Transverse colon (tissue), 4 donors: Measurements from ENCODE around the gene RAB3C. TPM values are rescaled to one million over a fixed set of nuclear protein-coding genes. Genes with fewer than 3 reads are reported as not detected.

Experiments used
- DNase-seq: peaks from one replicate; pipeline ENCODE4 v3.0.0-alpha.2; 2019
- H3K27ac ChIP-seq, 4 donors: fragments of 200-600 bp; sonication (generic); 2 replicates each; pipeline ENCODE4 v1.5.1; 2016 to 2018; ENCODE audit warnings: inconsistent platforms in 4 of 4
- H3K27me3 ChIP-seq: fragments of 200-600 bp; sonication (generic); 2 replicates; pipeline ENCODE4 v1.5.1; 2017; ENCODE audit warnings: inconsistent platforms
- H3K36me3 ChIP-seq, 4 donors: fragments of 200-600 bp; sonication (generic); 2 replicates each; pipeline ENCODE4 v1.5.1; 2017 to 2019; ENCODE audit warnings: inconsistent platforms in 4 of 4
- H3K4me1 ChIP-seq, 4 donors: fragments of 200-600 bp; sonication (generic); 2 replicates each; pipeline ENCODE4 v1.5.1; 2017 to 2020; ENCODE audit warnings: inconsistent platforms in 4 of 4
- H3K4me3 ChIP-seq, 4 donors: fragments of 200-600 bp; sonication (generic); 1 replicate in 1 of 4; 2 replicates in 3 of 4; pipeline versions ENCODE4 v1.5.1 to v1.6.1; 2017 to 2019; ENCODE audit warnings: inconsistent platforms in 4 of 4
- H3K9me3 ChIP-seq, 2 donors: fragments of 200-600 bp; sonication (generic); 2 replicates each; pipeline ENCODE4 v1.5.1; 2017 to 2019; ENCODE audit warnings: inconsistent platforms in 2 of 2
- EP300 ChIP-seq: sonication (generic); formaldehyde crosslinking; IDR thresholded peaks from one replicate; pipeline ENCODE4 v1.6.1; 2017; ENCODE audit warnings: antibody characterized with exemption, low read depth
- POLR2A ChIP-seq: fragments of 450-650 bp; IDR thresholded peaks from one replicate; pipeline ENCODE4 v1.6.1; 2016; ENCODE audit warnings: antibody characterized with exemption, mild to moderate bottlenecking, moderate library complexity
- POLR2AphosphoS5 ChIP-seq, 3 donors: sonication (generic); formaldehyde crosslinking; IDR thresholded peaks; one replicate each; pipeline ENCODE4 v1.6.1; 2016; ENCODE audit warnings: antibody characterized with exemption in 3 of 3
- WGBS, 2 donors: methylation state at CpG; one replicate each; pipeline ENCODE4 v1.1.5; 2018; ENCODE audit warnings: low coverage in 1 of 2; 5-methylcytosine and 5-hydroxymethylcytosine counted together
- in situ Hi-C, 4 donors: fragments of 200-750 bp; cut with MboI; loops; one replicate each; pipeline versions ENCODE4 v1.15.0 to v1.15.1; 2017; ENCODE audit warnings: low sequenced_read_pairs in 3 of 4, low pct_ligation_motif_present in 1 of 4, low pct_unique_long_range_greater_than_20kb in 1 of 4
- intact Hi-C: fragments of 100-400 bp; cut with DNase I; formaldehyde crosslinking; loops from one replicate; pipeline ENCODE4 v1.15.1; 2023; ENCODE audit warnings: low total_unique reads
- total RNA-seq, 4 donors: library from RNA; depleted of rRNA; stranded (reverse); fragments of >200 nt; gene quantifications; one replicate each; pipeline ENCODE4 v1.1.0, GENCODE V29; 2016
- TF ChIP-seq, protein P1 (sequence below), 5 experiments: fragments of 200-600 bp in 3 of 5; fragments of 450-650 bp in 2 of 5; sonication (generic) in 3 of 5; IDR thresholded peaks; 1 replicate in 2 of 5; 2 replicates in 3 of 5; pipeline ENCODE4 v1.5.1; 2016 to 2017; ENCODE audit warnings: antibody characterized with exemption in 5 of 5, inconsistent platforms in 3 of 5, mild to moderate bottlenecking in 2 of 5, moderate library complexity in 1 of 5

The RAB3C gene
- total RNA-seq, 4 donors from 2014 or later = 0.20 to 0.75 (median 0.51) TPM

DNA sequence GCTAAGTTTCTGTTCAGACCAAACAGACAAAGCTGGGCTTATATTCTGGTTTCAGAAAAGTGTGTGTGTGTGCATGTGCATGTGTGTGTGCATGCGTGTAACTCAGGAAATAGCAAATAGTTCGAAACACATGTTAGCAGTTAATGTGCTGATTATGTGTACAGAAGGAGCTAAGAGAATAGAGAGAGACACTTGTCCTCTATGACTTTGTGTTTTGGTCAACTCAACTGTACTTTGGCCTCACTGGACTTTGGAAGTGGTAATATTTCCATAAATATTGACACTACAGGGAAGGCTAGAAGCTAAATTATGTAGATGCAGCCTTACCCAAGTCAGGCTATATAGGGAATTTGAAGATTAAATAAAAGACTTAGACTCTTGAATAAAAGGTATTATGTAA, 155.5 kb downstream of the RAB3C start:
- H3K9me3 ChIP-seq = no peaks in the 10 kb centered on the region
- no peak overlapping the region for H3K4me3 ChIP-seq
- in situ Hi-C loops (no loop called here), intact Hi-C loops (no loop called here)
- WGBS, 2 donors = 69 to 86% methylated on average over 2 of the region's 2 CpGs
- H3K4me1 ChIP-seq = no peaks in the 10 kb centered on the region
- TF ChIP-seq EP300 (no peak), POLR2AphosphoS5 (IDR thresholded peaks at IDR 0.05) (no peak), POLR2A (no peak)
- TF ChIP-seq, protein P1, sequence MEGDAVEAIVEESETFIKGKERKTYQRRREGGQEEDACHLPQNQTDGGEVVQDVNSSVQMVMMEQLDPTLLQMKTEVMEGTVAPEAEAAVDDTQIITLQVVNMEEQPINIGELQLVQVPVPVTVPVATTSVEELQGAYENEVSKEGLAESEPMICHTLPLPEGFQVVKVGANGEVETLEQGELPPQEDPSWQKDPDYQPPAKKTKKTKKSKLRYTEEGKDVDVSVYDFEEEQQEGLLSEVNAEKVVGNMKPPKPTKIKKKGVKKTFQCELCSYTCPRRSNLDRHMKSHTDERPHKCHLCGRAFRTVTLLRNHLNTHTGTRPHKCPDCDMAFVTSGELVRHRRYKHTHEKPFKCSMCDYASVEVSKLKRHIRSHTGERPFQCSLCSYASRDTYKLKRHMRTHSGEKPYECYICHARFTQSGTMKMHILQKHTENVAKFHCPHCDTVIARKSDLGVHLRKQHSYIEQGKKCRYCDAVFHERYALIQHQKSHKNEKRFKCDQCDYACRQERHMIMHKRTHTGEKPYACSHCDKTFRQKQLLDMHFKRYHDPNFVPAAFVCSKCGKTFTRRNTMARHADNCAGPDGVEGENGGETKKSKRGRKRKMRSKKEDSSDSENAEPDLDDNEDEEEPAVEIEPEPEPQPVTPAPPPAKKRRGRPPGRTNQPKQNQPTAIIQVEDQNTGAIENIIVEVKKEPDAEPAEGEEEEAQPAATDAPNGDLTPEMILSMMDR (IDR thresholded peaks at IDR 0.05) = no peak
- no peak for DNase-seq
- no peaks in the 10 kb centered on the region for H3K27me3 ChIP-seq
- no peak overlapping the region for H3K27ac ChIP-seq
- H3K36me3 ChIP-seq = no peaks in the 10 kb centered on the region

DNA sequence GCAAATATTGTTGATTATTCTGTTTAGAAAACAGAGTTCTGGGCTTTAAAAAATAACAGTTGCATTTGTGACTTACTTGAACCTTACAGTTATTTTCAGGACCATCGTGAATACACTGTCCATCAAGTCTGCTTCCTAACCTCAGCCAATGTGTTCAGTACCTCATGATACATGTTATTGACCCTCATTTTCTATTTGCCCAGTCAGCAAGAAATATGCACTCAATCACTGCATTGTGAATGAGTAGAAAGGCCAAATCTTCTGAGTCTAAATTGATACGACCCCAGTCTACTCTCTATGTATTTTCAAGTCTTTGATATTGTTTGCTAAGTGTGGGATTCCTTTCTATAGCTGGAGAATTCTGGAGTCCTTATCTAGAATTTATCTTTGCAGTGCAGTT, 156.2 kb downstream of the RAB3C start:
- H3K9me3 ChIP-seq = no peaks in the 10 kb centered on the region
- intact Hi-C loops = no loop called here
- no peak overlapping the region for H3K27ac ChIP-seq
- no peak for DNase-seq
- H3K4me1 ChIP-seq = no peaks in the 10 kb centered on the region
- in situ Hi-C loops = no loop called here
- TF ChIP-seq, protein P1 (IDR thresholded peaks at IDR 0.05) = no peak
- TF ChIP-seq EP300 (no peak), POLR2A (no peak), POLR2AphosphoS5 (IDR thresholded peaks at IDR 0.05) (no peak)
- no peak overlapping the region for H3K4me3 ChIP-seq
- WGBS, 2 donors = 79 to 84% methylated on average over 2 of the region's 2 CpGs
- no peaks in the 10 kb centered on the region for H3K36me3 ChIP-seq
- no peaks in the 10 kb centered on the region for H3K27me3 ChIP-seq

DNA sequence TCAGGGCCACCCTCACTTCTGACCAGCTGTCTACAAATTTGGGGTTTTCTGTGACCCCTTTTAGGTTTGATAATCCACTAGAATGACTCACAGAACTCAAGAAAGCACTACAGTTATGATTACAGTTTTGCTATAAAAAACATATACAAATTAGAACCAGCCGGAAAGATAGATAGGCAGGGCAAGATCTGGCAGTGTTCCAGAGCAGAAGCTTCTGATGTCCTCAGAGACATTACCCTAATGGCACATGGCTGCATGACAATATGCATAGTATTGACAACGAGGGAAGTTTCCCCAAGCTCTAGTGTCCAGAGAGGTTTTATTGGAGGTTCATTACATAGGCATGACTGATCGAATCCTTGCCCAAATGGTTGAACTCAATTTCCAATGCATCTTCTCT, 158.1 kb downstream of the RAB3C start:
- DNase-seq = no peak
- Histone ChIP-seq H3K4me1 (no peaks in the 10 kb centered on the region), H3K9me3 (no peaks in the 10 kb centered on the region), H3K27ac (no peak overlapping the region), H3K4me3 (no peak overlapping the region), H3K36me3 (no peaks in the 10 kb centered on the region), H3K27me3 (no peaks in the 10 kb centered on the region)
- in situ Hi-C loops (no loop called here), intact Hi-C loops (no loop called here)
- TF ChIP-seq POLR2A (no peak), POLR2AphosphoS5 (IDR thresholded peaks at IDR 0.05) (no peak)
- 86 to 94% methylated on average over 3 of the region's 3 CpGs for WGBS, 2 donors

DNA sequence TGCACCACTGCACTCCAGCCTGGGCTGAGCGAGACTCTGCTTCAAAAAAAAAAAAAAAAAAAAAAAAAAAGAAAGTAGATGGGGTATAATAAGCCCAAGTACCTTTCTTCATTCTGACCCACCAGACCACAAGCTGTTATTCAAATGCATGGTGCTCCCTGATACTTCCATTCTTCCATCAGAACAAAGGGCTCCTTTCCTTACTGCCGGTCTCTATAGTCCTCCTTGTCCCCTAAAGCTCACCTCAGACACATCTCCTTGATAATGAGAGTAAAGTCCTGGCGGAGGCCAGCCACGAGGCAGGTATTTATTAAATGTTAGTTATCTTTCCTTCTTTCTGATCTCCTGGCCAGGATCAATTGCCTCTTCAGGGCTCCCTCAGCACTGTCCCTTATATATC, 162.5 kb downstream of the RAB3C start:
- Histone ChIP-seq H3K9me3 (no peaks in the 10 kb centered on the region), H3K36me3 (no peaks in the 10 kb centered on the region), H3K27me3 (no peaks in the 10 kb centered on the region), H3K27ac (no peak overlapping the region), H3K4me1 (no peaks in the 10 kb centered on the region), H3K4me3 (no peak overlapping the region)
- TF ChIP-seq, protein P1 (IDR thresholded peaks at IDR 0.05) = no peak
- no peak for TF ChIP-seq EP300
- no peak for TF ChIP-seq POLR2A
- TF ChIP-seq POLR2AphosphoS5 (IDR thresholded peaks at IDR 0.05) = no peak
- 75 to 90% methylated on average over 3 of the region's 4 CpGs for WGBS, 2 donors
- in situ Hi-C loops (no loop called here), intact Hi-C loops (no loop called here)
- DNase-seq = no peak

DNA sequence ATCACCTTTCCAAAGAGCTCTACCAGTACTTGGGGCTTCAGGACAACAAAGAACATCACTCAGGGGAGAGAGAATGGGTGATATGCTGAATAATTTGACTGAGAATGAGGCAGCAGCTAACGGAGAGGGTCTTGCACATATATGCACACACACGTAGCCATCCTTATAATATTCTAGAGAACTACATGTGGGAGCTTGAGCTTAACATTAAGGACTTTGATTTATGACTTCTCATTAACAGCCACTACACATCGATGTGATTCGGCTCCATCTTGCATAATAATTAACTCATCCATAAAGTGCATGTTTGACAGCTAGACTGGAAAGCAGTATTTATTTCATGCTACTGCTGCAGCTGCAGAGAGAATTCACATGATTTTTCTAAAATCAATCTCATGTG, 163.4 kb downstream of the RAB3C start:
- H3K27me3 ChIP-seq = no peaks in the 10 kb centered on the region
- H3K9me3 ChIP-seq = no peaks in the 10 kb centered on the region
- TF ChIP-seq POLR2AphosphoS5 (IDR thresholded peaks at IDR 0.05) = no peak
- TF ChIP-seq POLR2A = no peak
- TF ChIP-seq, protein P1 (IDR thresholded peaks at IDR 0.05) = no peak
- no peak for TF ChIP-seq EP300
- WGBS, 2 donors = 48 to 58% methylated on average over 4 of the region's 4 CpGs
- no peaks in the 10 kb centered on the region for H3K4me1 ChIP-seq
- intact Hi-C loops = no loop called here
- in situ Hi-C loops = no loop called here
- H3K27ac ChIP-seq = no peak overlapping the region
- no peak overlapping the region for H3K4me3 ChIP-seq
- DNase-seq = no peak
- no peaks in the 10 kb centered on the region for H3K36me3 ChIP-seq
